Mucosa of rectum (tissue), 2 donors: ENCODE data around the gene BRI3.

Experiments
- H3K27ac ChIP-seq, 2 donors: one replicate each; pipeline ENCODE4 v1.7.0; 2013; ENCODE audit warnings: inconsistent platforms in 2 of 2, low read depth in 2 of 2, low read length in 2 of 2
- H3K27me3 ChIP-seq, 2 donors: one replicate each; pipeline ENCODE4 v1.7.0; 2013; ENCODE audit warnings: low read length in 2 of 2; ENCODE audit not compliant: control insufficient read depth in 2 of 2, insufficient read depth in 2 of 2
- H3K36me3 ChIP-seq, 2 donors: one replicate each; pipeline ENCODE4 v1.7.0; 2013; ENCODE audit warnings: low read length in 2 of 2; ENCODE audit not compliant: control insufficient read depth in 2 of 2, insufficient read depth in 2 of 2
- H3K4me1 ChIP-seq, 2 donors: one replicate each; pipeline ENCODE4 v1.7.0; 2013; ENCODE audit warnings: low read length in 2 of 2, mild to moderate bottlenecking in 1 of 2; ENCODE audit not compliant: control insufficient read depth in 2 of 2, insufficient read depth in 2 of 2
- H3K4me3 ChIP-seq, 2 donors: one replicate each; pipeline ENCODE4 v1.7.0; 2013; ENCODE audit warnings: low read length in 2 of 2
- H3K9ac ChIP-seq, 2 donors: one replicate each; pipeline ENCODE4 v1.7.0; 2013; ENCODE audit warnings: low read length in 2 of 2, low read depth in 1 of 2, mild to moderate bottlenecking in 1 of 2
- H3K9me3 ChIP-seq, 2 donors: one replicate each; pipeline ENCODE4 v1.7.0; 2013; ENCODE audit warnings: low read length in 2 of 2; ENCODE audit not compliant: control insufficient read depth in 2 of 2
- donor health status: healthy.
- donor health status: Normal muscosa, but diverticular disease.

BRI3 gene

GRCh38 chr7:98295467-98296192 is 14.1 kb downstream of the BRI3 start:
- Histone ChIP-seq H3K9me3 (no peaks in the 10 kb centered on the region), H3K36me3 (peaks cover 35 to 57% of the 10 kb centered on the region in 2 donors), H3K4me3 (no peak overlapping the region), H3K27ac (no peak overlapping the region), H3K4me1 (no peaks in the 10 kb centered on the region), H3K27me3 (no peaks in the 10 kb centered on the region), H3K9ac (no peak overlapping the region)

- Histone ChIP-seq H3K27me3 (no peaks in the 10 kb centered on the region), H3K9me3 (no peaks in the 10 kb centered on the region), H3K4me3 (no peak overlapping the region), H3K4me1 (no peaks in the 10 kb centered on the region), H3K9ac (no peak overlapping the region), H3K27ac (no peak overlapping the region), H3K36me3 (peaks cover 40 to 53% of the 10 kb centered on the region in 2 donors)
These were observed 15.3 kb downstream of the BRI3 start for GRCh38 chr7:98296833-98297232.

- Histone ChIP-seq H3K9me3 (no peaks in the 10 kb centered on the region), H3K9ac (no peak overlapping the region), H3K4me3 (no peak overlapping the region), H3K27me3 (no peaks in the 10 kb centered on the region), H3K4me1 (no peaks in the 10 kb centered on the region), H3K36me3 (peaks cover 33 to 47% of the 10 kb centered on the region in 2 donors), H3K27ac (no peak overlapping the region)
These were observed 16.3 kb downstream of the BRI3 start for GRCh38 chr7:98297626-98298286.

- H3K4me1 ChIP-seq = no peaks in the 10 kb centered on the region
- H3K27ac ChIP-seq = no peak overlapping the region
- H3K9ac ChIP-seq = no peak overlapping the region
- H3K4me3 ChIP-seq = no peak overlapping the region
- no peaks in the 10 kb centered on the region for H3K9me3 ChIP-seq
- no peaks in the 10 kb centered on the region for H3K27me3 ChIP-seq
- peaks cover 30 to 37% of the 10 kb centered on the region in 2 donors for H3K36me3 ChIP-seq
These were observed 19.3 kb downstream of the BRI3 start for GRCh38 chr7:98300595-98301372.

- Histone ChIP-seq H3K9ac (no peak overlapping the region), H3K4me3 (no peak overlapping the region), H3K36me3 (peaks cover 30 to 37% of the 10 kb centered on the region in 2 donors), H3K27me3 (no peaks in the 10 kb centered on the region), H3K9me3 (no peaks in the 10 kb centered on the region), H3K27ac (no peak overlapping the region), H3K4me1 (no peaks in the 10 kb centered on the region)
These were observed 20.4 kb downstream of the BRI3 start for GRCh38 chr7:98301693-98302470.

DNA sequence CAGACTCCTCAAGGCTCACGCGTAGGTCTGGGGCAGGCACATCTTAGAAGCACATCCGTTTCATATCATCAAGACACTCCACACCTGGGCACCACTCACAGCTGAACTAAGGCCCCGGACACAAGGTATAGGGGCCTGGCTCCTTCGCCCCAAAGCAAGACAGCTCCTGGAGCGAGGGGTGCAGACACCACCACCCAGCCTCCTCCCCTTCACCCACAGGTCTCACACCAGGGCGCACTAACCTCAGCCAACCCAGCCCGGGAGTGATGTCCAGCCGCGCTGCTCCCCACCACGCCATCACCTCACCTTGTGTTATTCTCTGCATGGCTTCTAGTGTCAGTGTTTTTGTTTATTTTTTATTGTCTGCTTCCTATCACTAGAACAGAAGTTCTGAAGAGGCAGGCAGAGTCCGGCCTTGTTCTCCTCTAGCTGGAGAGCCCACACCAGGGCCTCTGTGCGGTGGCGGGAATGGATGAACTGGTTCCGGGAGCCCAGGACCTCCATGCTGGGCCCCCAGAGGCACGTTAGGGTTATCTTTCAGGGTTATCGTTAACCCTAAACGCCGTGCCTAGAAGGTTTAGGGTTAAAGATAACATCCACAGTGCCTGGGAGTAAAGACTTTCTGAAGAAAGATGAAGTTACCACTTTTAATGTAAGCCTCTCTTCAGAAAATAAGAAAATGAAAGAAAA is 21.8 kb downstream of the BRI3 start:
- Histone ChIP-seq H3K27me3 (no peaks in the 10 kb centered on the region), H3K27ac (no peak overlapping the region), H3K4me3 (no peak overlapping the region), H3K4me1 (no peaks in the 10 kb centered on the region), H3K36me3 (peaks cover 41 to 47% of the 10 kb centered on the region in 2 donors), H3K9me3 (no peaks in the 10 kb centered on the region), H3K9ac (no peak overlapping the region)

- H3K36me3 ChIP-seq = peaks cover 41 to 48% of the 10 kb centered on the region in 2 donors
- H3K9ac ChIP-seq = no peak overlapping the region
These were observed 22.4 kb downstream of the BRI3 start for GRCh38 chr7:98303906-98304305.

GRCh38 chr7:98305951-98306535 is 24.6 kb downstream of the BRI3 start:
- Histone ChIP-seq H3K27ac (no peak overlapping the region), H3K27me3 (no peaks in the 10 kb centered on the region), H3K9ac (no peak overlapping the region), H3K4me1 (no peaks in the 10 kb centered on the region), H3K9me3 (no peaks in the 10 kb centered on the region), H3K36me3 (peaks cover 39 to 47% of the 10 kb centered on the region in 2 donors), H3K4me3 (no peak overlapping the region)

More at GRCh38 chr7:98303906-98304305, 22.4 kb downstream of the BRI3 start:
- Histone ChIP-seq H3K9me3 (no peaks in the 10 kb centered on the region), H3K4me3 (no peak overlapping the region), H3K4me1 (no peaks in the 10 kb centered on the region), H3K27me3 (no peaks in the 10 kb centered on the region), H3K27ac (no peak overlapping the region)

DNA sequence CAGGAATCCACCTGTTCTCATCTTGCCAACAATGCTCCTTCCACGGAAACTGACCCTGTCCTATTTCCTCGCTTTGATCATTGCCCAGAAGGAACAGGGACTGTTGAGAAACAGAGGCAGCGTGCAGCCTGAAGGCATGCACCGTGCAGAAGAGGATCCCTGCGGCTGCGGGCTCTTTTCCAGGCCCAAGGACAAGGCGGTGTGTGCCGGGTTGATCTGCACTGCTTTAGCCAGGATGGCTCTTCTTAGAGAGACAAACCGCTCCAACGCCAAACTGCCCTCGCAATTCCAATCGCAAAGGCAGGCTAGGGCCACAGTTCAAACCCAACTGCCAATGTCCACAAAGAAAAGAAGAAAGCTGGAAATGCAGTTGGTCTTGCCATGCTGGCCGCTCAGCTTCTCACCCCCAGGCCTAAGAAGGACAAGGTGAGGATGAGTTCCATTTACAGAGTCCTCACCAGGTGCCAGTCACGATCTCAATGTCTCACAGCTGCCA is 26.5 kb downstream of the BRI3 start:
- Histone ChIP-seq H3K27me3 (no peaks in the 10 kb centered on the region), H3K4me3 (no peak overlapping the region), H3K9me3 (no peaks in the 10 kb centered on the region), H3K27ac (no peak overlapping the region), H3K9ac (no peak overlapping the region), H3K36me3 (peaks cover 38 to 46% of the 10 kb centered on the region in 2 donors), H3K4me1 (no peaks in the 10 kb centered on the region)
